Adipose tissue (tissue), 3 donors: ENCODE results near the gene ABCA4. TPM values are rescaled to one million over a fixed set of nuclear protein-coding genes. Genes with fewer than 3 reads are reported as not detected.

Source experiments
- H3K27ac ChIP-seq: one replicate; pipeline ENCODE4 v1.5.1; 2013; ENCODE audit warnings: low read depth, low read length
- WGBS, 3 donors: extraction: QIAGEN DNeasy Blood & Tissue Kit; methylation state at CpG; one replicate each; pipeline ENCODE4 v1.1.7; 2013; 5-methylcytosine and 5-hydroxymethylcytosine counted together
- polyA plus RNA-seq, 3 donors: library from polyadenylated mRNA; stranded (reverse); fragments of 200-250 nt; gene quantifications; one replicate each; pipeline ENCODE4 v1.2.3, GENCODE V29; 2013
- donor health status: healthy with polysubstance abuse.
- donor health status: Bipolar disorder and iron deficiency.
- donor health status: healthy.

The ABCA4 gene
- polyA plus RNA-seq, 3 donors, result 0.15 to 0.67 (median 0.36) TPM

DNA sequence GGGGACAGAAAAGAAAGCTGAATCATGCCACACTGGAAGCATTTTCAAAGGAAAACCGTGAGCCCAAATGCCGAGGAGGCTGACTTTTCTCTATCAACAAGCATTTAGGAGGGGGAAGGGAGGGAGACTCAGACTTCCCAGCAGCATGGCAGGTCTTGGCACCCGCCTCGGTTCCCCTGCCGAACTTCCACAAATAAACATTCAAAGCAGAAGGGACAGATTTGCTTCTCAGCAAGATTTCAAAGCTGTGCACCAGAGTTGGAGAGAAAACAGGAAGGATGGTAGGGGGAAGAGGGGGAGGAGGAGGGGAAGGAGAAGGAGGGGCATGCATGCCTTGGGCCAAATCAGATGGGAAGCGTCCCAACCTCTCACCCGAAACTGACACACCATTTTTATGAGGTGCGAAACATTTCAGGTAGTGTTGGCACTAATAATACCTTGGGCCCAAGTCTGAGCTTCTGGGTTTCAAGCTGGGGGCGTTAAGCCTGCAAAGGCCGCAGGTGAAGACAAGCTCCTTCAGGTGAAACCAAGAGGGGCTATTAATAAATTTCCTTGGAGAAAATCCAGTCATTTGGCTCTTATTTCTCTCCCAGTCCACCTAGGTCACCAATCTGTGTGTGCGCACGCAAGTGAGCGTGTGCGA is 26.4 kb downstream of the ABCA4 start:
- H3K27ac ChIP-seq, result peak overlapping the region; percentile 24
- WGBS, 3 donors, result 33 to 60% (median 40%) methylated on average over 14 of the region's 14 CpGs

DNA sequence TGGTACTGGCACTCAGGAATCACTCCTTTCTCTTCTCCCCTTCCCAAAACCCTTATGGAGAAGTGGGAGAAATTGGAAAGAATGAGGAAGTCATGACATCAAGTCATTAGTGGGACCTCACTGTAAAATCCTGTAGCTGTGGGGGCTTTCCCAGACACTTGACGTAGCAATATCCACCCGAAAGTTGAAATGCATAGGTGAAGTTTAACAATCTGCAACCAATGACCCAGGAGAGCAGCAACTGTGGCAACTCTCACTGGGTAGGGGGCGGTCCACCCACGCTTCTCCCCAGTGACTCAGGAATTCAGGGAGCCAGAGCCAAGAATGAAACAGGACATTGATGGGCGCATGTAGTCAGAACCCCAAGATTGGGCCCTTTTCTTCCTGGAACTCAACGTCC is 27.0 kb downstream of the ABCA4 start:
- H3K27ac ChIP-seq, result peak overlapping the region; percentile 21
- 39 to 81% (median 44%) methylated on average over 6 of the region's 6 CpGs for WGBS, 3 donors

GRCh38 chr1:94093396-94093795 is 27.6 kb downstream of the ABCA4 start:
- 88 to 91% (median 90%) methylated on average over 4 of the region's 4 CpGs for WGBS, 3 donors
- no peak overlapping the region for H3K27ac ChIP-seq

GRCh38 chr1:94092210-94092613 is 28.7 kb downstream of the ABCA4 start:
- WGBS, 3 donors, result 27 to 77% (median 39%) methylated on average over 4 of the region's 4 CpGs
- no peak overlapping the region for H3K27ac ChIP-seq

GRCh38 chr1:94090761-94091160 is 30.2 kb downstream of the ABCA4 start:
- WGBS, 3 donors, result 72 to 82% (median 73%) methylated on average over 3 of the region's 3 CpGs
- H3K27ac ChIP-seq, result no peak overlapping the region

DNA sequence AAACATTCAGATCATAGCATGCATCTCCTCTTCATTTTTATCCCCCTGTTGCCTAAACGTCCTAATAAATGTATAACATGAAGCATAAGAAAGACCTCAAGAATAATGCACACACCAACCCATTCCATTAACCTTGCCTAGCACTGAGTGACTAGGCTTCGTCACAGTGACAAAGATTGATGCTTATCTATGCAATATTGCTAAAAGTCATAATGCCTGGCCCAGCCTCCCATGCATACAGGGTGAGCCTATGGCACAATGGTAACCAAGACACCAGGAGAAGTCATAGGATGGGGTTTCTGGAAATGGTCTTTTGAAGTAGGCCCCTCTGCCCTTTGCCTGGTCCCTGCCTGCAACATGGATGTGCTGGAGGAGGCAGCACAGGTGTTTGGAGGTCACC is 33.8 kb downstream of the ABCA4 start:
- 68 to 85% (median 82%) methylated on average over 2 of the region's 2 CpGs for WGBS, 3 donors
- no peak overlapping the region for H3K27ac ChIP-seq

- WGBS, 3 donors, result 72 to 89% (median 83%) methylated on average over 6 of the region's 6 CpGs
- H3K27ac ChIP-seq, result no peak overlapping the region
These were observed 36.4 kb downstream of the ABCA4 start for GRCh38 chr1:94084547-94084946.

DNA sequence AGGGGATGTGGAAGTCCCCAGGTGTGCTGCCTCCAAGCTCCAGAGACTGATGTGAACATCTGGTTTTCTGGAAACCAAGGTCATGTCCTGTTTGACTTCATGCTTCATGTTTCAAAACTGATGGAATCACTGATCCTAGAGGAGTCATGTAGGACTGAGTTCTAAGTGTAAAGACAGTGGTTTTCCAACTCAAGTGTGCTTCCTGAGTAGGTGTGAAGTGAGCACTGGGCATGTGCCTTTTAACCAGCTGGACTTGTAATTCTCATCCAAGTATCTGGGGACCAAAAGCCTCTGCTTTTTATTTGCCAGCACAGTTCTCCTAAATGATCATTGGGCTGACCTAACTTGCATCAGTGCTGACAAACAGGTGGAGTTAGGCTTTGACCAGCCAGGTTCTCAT is 36.9 kb downstream of the ABCA4 start:
- no peak overlapping the region for H3K27ac ChIP-seq

GRCh38 chr1:94083681-94084080 is 37.3 kb downstream of the ABCA4 start:
- 34 to 40% (median 38%) methylated on average over 4 of the region's 4 CpGs for whole genome bisulfite sequencing, 3 donors
- no peak overlapping the region for H3K27ac ChIP-seq

DNA sequence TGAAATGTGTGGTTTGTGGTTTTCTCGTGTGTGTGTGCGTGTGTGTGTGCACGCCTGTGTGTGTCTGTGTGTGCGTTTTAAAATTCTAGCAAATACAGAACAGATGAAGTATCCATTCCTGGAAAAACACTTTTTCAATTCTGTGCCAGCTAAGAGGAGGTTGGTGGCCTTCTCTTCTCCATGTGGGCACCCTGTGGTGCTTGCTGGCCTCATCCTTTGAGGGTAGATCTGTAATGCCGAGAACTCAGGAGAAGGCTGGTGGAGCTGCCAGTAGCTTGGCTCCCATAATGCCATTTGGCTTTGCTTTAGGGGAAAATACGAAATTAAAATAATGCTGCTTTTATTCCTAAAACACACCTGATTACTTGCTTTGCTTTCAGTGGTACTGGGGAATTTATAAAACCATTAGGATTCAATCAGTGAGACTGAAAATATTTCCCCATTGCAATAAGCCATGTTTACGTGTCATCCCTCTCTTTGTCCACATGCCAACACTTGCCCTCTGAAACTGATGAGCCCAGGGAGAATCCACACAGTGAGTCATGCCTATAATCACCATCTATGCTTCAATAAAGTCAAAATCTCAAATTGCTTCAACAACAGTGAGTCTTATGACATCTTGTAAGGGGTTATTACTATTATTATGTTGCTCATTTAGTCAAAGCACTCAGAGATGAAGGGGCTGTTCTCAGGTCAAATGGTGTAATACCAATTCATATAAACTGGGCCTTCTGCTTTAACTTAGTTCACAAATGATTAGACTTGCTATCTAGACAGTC is 39.2 kb downstream of the ABCA4 start:
- 78 to 93% (median 85%) methylated on average over 7 of the region's 7 CpGs for whole genome bisulfite sequencing, 3 donors
- H3K27ac ChIP-seq, result no peak overlapping the region

DNA sequence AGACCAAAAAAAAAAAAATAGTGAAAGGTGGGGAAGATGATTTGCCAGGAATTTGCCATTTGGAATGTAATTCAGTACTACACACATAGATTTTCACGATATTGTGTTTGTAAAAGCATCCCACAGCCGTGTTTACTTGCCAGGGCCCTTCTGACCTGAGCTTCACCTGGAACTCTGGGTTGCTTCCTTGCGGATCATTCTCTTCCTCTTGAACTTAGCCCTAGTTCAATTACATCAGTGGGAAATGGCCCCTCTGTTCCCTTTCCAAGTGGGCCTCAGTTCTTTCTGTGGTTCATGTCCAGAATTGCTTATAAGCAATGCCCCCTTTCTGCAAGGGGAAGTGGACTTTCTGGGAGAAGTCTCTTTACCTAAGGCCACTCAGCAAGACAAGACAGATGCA is 41.0 kb downstream of the ABCA4 start:
- 66 to 77% (median 74%) methylated on average over 3 of the region's 3 CpGs for WGBS, 3 donors
- no peak overlapping the region for H3K27ac ChIP-seq

DNA sequence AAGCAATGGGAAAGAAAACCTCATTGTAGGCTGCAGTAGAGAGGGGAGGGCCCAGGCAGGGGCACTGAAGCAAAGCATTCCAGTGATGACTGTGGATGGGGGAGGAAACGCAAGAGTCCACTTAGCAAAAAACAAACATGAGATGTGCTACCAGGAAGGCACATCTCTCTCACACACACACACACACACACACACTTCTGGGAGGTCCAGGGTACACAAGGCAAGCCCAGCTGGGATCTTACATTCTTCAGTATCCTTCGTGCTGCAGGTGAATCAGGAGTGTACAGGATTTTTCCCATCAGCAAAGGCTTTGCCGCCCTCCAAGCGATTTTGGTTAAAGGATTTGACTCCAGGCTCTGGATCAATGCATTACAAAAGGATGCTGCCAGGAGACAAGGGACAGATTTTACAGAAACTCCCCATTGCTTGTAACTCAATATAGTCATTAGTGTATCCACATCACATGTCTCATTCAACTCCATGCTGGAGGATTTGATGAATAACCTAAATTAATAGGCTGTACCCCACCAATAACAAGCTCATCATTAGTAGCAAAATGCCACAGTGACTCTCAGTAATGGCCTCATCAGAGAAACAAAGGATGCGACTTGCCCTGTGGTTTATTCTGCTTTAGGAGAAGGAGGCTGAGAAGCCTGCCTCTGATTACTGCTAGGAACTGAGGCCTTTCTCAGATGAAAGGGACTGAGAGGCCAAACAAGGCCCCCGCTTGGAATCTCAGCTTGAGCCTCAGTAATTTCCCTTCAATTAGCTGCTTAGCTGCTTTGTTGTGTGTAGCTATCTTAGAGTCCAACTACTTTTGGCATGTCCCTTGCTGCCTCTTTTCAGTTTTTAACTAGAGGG is 41.6 kb downstream of the ABCA4 start:
- H3K27ac ChIP-seq, result no peak overlapping the region
- 84 to 89% (median 89%) methylated on average over 6 of the region's 6 CpGs for WGBS, 3 donors

DNA sequence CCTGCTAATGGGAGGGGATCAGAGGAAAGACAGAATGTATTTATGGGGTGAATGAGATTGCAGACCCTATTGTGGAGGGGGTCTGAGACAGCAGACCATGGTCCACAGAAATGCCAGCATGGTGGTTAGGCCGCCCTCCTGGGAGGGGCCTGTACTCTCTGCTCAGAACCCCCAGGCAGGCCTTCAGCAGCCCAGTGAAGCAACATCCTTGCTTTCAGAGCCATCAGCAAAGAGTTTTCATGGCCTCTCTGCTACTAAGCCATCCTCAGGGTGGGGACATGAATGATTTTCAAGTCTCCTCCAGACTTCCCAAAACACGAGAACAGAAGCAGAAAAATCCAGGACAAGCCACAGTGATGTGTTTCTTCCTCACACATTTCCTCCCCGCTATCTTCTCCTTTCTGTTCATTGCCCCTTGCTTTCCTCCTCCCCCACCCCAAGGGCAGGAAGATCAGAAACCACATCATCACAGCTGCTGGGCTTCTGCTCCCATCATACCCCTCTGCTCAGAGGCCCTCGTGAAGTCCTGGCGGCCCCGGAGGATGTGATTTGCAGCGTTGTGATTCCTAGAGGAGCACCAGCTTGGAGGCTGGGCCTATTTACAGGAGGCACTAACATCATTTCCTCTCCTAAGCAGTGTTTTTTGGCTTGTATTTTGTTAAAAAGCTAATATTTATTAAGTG is 48.0 kb downstream of the ABCA4 start:
- no peak overlapping the region for H3K27ac ChIP-seq
- 47 to 93% (median 52%) methylated on average over 7 of the region's 7 CpGs for WGBS, 3 donors

- WGBS, 3 donors, result 23 to 62% (median 60%) methylated on average over 2 of the region's 2 CpGs
- no peak overlapping the region for H3K27ac ChIP-seq
These were observed 49.0 kb downstream of the ABCA4 start for GRCh38 chr1:94071976-94072375.

GRCh38 chr1:94071391-94071790 is 49.6 kb downstream of the ABCA4 start:
- no peak overlapping the region for H3K27ac ChIP-seq
- WGBS, 3 donors, result 30 to 54% (median 33%) methylated on average over 1 of the region's 1 CpG

DNA sequence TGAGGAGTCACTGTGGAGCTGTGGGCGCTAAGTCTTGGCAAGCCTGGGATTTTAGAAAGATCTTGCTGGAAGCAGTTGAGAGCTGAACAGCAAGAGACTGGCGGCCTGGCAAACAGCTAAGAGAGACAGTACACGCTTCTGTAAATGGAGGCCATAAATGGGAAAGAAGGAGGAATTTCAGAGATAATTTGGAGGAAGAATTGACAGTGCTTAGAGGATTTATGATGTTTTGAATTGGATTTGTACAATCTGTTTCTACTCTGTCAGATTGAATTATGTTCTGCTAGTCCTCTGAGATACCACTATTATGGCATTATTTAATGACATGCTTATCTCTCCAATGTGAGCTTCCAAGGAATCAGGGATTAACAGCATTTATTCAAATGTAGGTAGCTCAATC is 50.1 kb downstream of the ABCA4 start:
- H3K27ac ChIP-seq, result no peak overlapping the region
- WGBS, 3 donors, result 92 to 99% (median 94%) methylated on average over 3 of the region's 3 CpGs

- 60 to 75% (median 70%) methylated on average over 2 of the region's 2 CpGs for WGBS, 3 donors
- H3K27ac ChIP-seq, result no peak overlapping the region
These were observed 51.0 kb downstream of the ABCA4 start for GRCh38 chr1:94069919-94070285.

DNA sequence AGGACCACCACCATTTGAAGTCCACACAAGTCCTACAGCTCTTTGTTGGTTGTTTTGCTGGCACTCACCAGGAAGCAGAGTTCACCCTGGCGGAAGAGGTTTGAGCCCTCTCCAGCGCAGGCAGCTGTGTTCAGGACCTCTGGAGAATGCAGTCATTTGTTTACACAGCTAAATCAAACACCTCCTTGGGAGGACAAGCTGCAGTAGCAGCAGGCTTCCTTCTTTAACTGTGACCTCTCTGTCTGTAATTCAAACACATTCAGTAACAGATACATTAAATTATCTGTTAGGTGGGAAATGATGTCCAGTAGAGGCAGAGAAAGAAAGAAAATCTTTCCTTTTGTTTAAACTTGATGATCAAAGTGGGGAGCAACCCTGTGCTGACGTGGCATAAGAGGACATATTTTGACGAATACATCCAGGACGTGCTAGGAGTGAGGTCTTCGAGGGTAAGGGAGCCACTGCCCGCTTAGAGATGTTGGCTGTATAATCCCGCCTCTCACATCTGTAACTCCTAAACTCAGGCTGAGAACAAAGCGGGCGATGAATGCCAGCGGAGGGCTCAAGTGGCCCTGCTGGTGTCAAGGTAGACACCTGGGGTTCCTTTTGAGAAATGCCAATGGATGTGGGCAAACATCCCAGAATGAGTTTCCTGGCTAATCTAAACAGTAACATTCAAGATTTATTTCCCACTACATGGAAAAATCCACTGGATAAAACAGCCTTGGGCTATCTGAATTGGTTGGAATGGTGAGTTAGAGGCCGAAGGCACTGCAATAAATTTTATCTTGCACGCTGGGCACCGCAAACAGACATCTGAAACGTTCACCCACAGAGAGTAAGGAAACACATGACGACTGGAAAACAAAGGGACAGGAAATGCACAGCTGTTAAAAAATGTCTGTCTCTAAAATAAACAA is 51.7 kb downstream of the ABCA4 start:
- no peak overlapping the region for H3K27ac ChIP-seq
- WGBS, 3 donors, result 32 to 62% (median 51%) methylated on average over 16 of the region's 16 CpGs
